HEK293 (cell line): Measurements from ENCODE around the gene SIK3.

ENCODE experiments used
- CTCF ChIA-PET: fragments of 350-600 bp; formaldehyde crosslinking; extraction: SDS; loops from one replicate; lab custom pipeline; 2021; ENCODE audit warnings: antibody characterized with exemption; lab: Yijun Ruan, JAX
- POLR2A ChIA-PET: fragments of 300-600 bp; formaldehyde crosslinking; extraction: SDS; loops from one replicate; lab custom pipeline; 2020; ENCODE audit warnings: antibody characterized with exemption, inconsistent platforms; lab: Yijun Ruan, JAX
- H3K27ac ChIP-seq: fragments of 200-500 bp; sonication (Bioruptor generic); 2 replicates; pipeline ENCODE4 v1.5.1; 2014; ENCODE audit warnings: low read depth, low read length, control low read depth, inconsistent platforms; ENCODE audit errors: extremely low read depth
- H3K36me3 ChIP-seq, 2 experiments: fragments of 200-500 bp in 1 of 2; sonication (Bioruptor generic) in 1 of 2; 1 replicate in 1 of 2; 2 replicates in 1 of 2; pipeline ENCODE4 v1.5.1; 2014 to 2017; ENCODE audit warnings: inconsistent platforms in 2 of 2, low read length in 2 of 2; ENCODE audit not compliant: control insufficient read depth in 2 of 2, insufficient read depth in 1 of 2
- H3K4me1 ChIP-seq: fragments of 200-500 bp; sonication (Bioruptor generic); 2 replicates; pipeline ENCODE4 v1.5.1; 2014; ENCODE audit warnings: mild to moderate bottlenecking, low read length, inconsistent platforms; ENCODE audit not compliant: control insufficient read depth, insufficient read depth
- H3K4me3 ChIP-seq: 2 replicates; pipeline ENCODE4 v1.5.1; 2011; ENCODE audit warnings: low read depth, mild to moderate bottlenecking, control low read depth, low read length, moderate library complexity
- H3K9me3 ChIP-seq: fragments of 200-500 bp; sonication (Bioruptor generic); 2 replicates; pipeline ENCODE4 v1.5.1; 2014; ENCODE audit warnings: low read depth, low read length, inconsistent platforms; ENCODE audit not compliant: control insufficient read depth, insufficient read depth
- KLF8 ChIP-seq: fragments of 450-650 bp; formaldehyde crosslinking; IDR thresholded peaks from 2 replicates; pipeline ENCODE4 v1.5.1; 2016; ENCODE audit warnings: missing biosample characterization, missing genetic modification characterization
- OSR2 ChIP-seq: fragments of 450-650 bp; formaldehyde crosslinking; IDR thresholded peaks from 2 replicates; pipeline ENCODE4 v1.5.1; 2016; ENCODE audit warnings: missing biosample characterization, missing genetic modification characterization
- PRDM1 ChIP-seq: fragments of 450-650 bp; formaldehyde crosslinking; IDR thresholded peaks from 2 replicates; pipeline ENCODE4; 2016; ENCODE audit warnings: missing biosample characterization, missing genetic modification characterization
- SP7 ChIP-seq: fragments of 450-650 bp; formaldehyde crosslinking; IDR thresholded peaks from 2 replicates; pipeline ENCODE4 v1.5.1; 2016; ENCODE audit warnings: missing biosample characterization, missing genetic modification characterization
- TRIM28 ChIP-seq: IDR thresholded peaks from 2 replicates; pipeline ENCODE4 v1.6.1; 2011; ENCODE audit warnings: low read length, control low read depth, borderline replicate concordance
- ZBTB26 ChIP-seq: fragments of 450-650 bp; formaldehyde crosslinking; optimal IDR thresholded peaks from 2 replicates; pipeline ENCODE3; 2016; ENCODE audit warnings: missing biosample characterization, mild to moderate bottlenecking, missing genetic modification characterization
- ZFP37 ChIP-seq: fragments of 450-650 bp; formaldehyde crosslinking; IDR thresholded peaks from 2 replicates; pipeline ENCODE4 v1.5.1; 2016; ENCODE audit warnings: missing biosample characterization, missing genetic modification characterization
- ZFP41 ChIP-seq: fragments of 450-650 bp; formaldehyde crosslinking; IDR thresholded peaks from 2 replicates; pipeline ENCODE4 v1.5.1; 2016; ENCODE audit warnings: missing biosample characterization, missing genetic modification characterization, borderline replicate concordance
- ZNF10 ChIP-seq: fragments of 450-650 bp; formaldehyde crosslinking; IDR thresholded peaks from 2 replicates; pipeline ENCODE4 v1.5.1; 2017; ENCODE audit warnings: missing biosample characterization, missing genetic modification characterization
- ZNF274 ChIP-seq, 2 experiments: fragments of 200-500 bp in 1 of 2; fragments of 450-650 bp in 1 of 2; sonication (Bioruptor generic) in 1 of 2; formaldehyde crosslinking in 1 of 2; IDR thresholded peaks; 2 replicates each; pipeline versions ENCODE4 v1.5.1 to v1.6.1; 2014 to 2016; ENCODE audit warnings: borderline replicate concordance in 1 of 2, inconsistent platforms in 1 of 2, low read length in 1 of 2, missing biosample characterization in 1 of 2, missing genetic modification characterization in 1 of 2
- ZNF37A ChIP-seq: fragments of 450-650 bp; IDR thresholded peaks from 2 replicates; pipeline ENCODE4 v1.5.1; 2018; ENCODE audit warnings: missing biosample characterization, missing genetic modification characterization
- ZNF488 ChIP-seq: fragments of 450-650 bp; formaldehyde crosslinking; IDR thresholded peaks from 2 replicates; pipeline ENCODE4 v1.5.1; 2016; ENCODE audit warnings: missing biosample characterization, missing genetic modification characterization
- ZNF544 ChIP-seq: fragments of 450-650 bp; formaldehyde crosslinking; IDR thresholded peaks from 2 replicates; pipeline ENCODE4 v1.5.0; 2017; ENCODE audit warnings: missing biosample characterization, missing genetic modification characterization
- ZNF558 ChIP-seq: fragments of 450-650 bp; formaldehyde crosslinking; IDR thresholded peaks from 2 replicates; pipeline ENCODE4 v1.5.1; 2016; ENCODE audit warnings: missing biosample characterization, missing genetic modification characterization
- ZNF580 ChIP-seq: fragments of 450-650 bp; formaldehyde crosslinking; IDR thresholded peaks from 2 replicates; pipeline ENCODE4 v1.5.1; 2016; ENCODE audit warnings: missing biosample characterization, missing genetic modification characterization
- ZNF626 ChIP-seq: fragments of 450-650 bp; sonication (Bioruptor Pico); formaldehyde crosslinking; IDR thresholded peaks from 2 replicates; pipeline ENCODE4 v1.5.1; 2018; ENCODE audit warnings: missing biosample characterization, missing genetic modification characterization, inconsistent platforms
- ZNF639 ChIP-seq: fragments of 450-650 bp; formaldehyde crosslinking; IDR thresholded peaks from 2 replicates; pipeline ENCODE4 v1.5.1; 2016; ENCODE audit warnings: missing biosample characterization, missing genetic modification characterization
- ZNF701 ChIP-seq: fragments of 450-650 bp; formaldehyde crosslinking; IDR thresholded peaks from 2 replicates; pipeline ENCODE4 v1.5.1; 2016; ENCODE audit warnings: missing biosample characterization, missing genetic modification characterization
- ZNF707 ChIP-seq: fragments of 450-650 bp; formaldehyde crosslinking; IDR thresholded peaks from 2 replicates; pipeline ENCODE4 v1.5.1; 2016; ENCODE audit warnings: missing biosample characterization, missing genetic modification characterization
- ZNF843 ChIP-seq: fragments of 450-650 bp; formaldehyde crosslinking; IDR thresholded peaks from 2 replicates; pipeline ENCODE4 v1.5.1; 2016; ENCODE audit warnings: missing biosample characterization, missing genetic modification characterization
- ZSCAN16 ChIP-seq: fragments of 450-650 bp; formaldehyde crosslinking; IDR thresholded peaks from 2 replicates; pipeline ENCODE4 v1.5.1; 2016; ENCODE audit warnings: missing biosample characterization, missing genetic modification characterization
- ZSCAN5A ChIP-seq: fragments of 450-650 bp; formaldehyde crosslinking; IDR thresholded peaks from 2 replicates; pipeline ENCODE4 v1.5.1; 2016; ENCODE audit warnings: missing biosample characterization, missing genetic modification characterization

SIK3 gene

GRCh38 chr11:116984589-116984988, 113.6 kb downstream of the SIK3 start:
- Histone ChIP-seq H3K4me1 (no peaks in the 10 kb centered on the region), H3K9me3 (no peaks in the 10 kb centered on the region), H3K36me3 (no peaks in the 10 kb centered on the region), H3K4me3 (no peak overlapping the region), H3K27ac (no peak overlapping the region)
- CTCF ChIA-PET, result interaction anchor here (1.0 to 1.1 kb wide), 2 partner anchors 26 to 115 kb away, joined by 3 to 4 read pairs; no protein-coding TSS in a partner anchor
- POLR2A ChIA-PET, result interaction anchor here (0.7 kb wide), 1 partner anchor 241 kb away, joined by 3 read pairs; no protein-coding TSS in a partner anchor
- TF ChIP-seq ZNF580 (tag by site-specific recombination), result no peak
- TF ChIP-seq PRDM1 (tag by site-specific recombination), result 0 out of 2 replicates have a peak, but pooled peaks have one; percentile 29
- no peak for TF ChIP-seq ZNF707

GRCh38 chr11:116984186-116984585, 114.0 kb downstream of the SIK3 start:
- TF ChIP-seq ZNF558 (tag by site-specific recombination), result no peak
- TF ChIP-seq TRIM28, result no peak
- TF ChIP-seq OSR2 (tag by site-specific recombination), result no peak
- no peak for TF ChIP-seq ZFP37 (tag by site-specific recombination)
- TF ChIP-seq ZNF10, result no peak
- no peak for TF ChIP-seq ZBTB26 (tag by site-specific recombination)
- no peak for TF ChIP-seq ZNF626 (tag by site-specific recombination)
- TF ChIP-seq SP7 (tag by site-specific recombination), result no peak
- TF ChIP-seq ZFP41 (tag by site-specific recombination), result no peak
- TF ChIP-seq KLF8 (tag by site-specific recombination), result no peak
- no peak for TF ChIP-seq ZNF488 (tag by site-specific recombination)
- TF ChIP-seq ZSCAN16 (tag by site-specific recombination), result no peak
- CTCF ChIA-PET, result interaction anchor here (0.6 to 1.5 kb wide), 4 partner anchors 10 to 200 kb away, joined by 3 to 7 read pairs (median 4); no protein-coding TSS in a partner anchor
- Histone ChIP-seq H3K4me3 (no peak overlapping the region), H3K9me3 (no peaks in the 10 kb centered on the region), H3K27ac (no peak overlapping the region), H3K4me1 (no peaks in the 10 kb centered on the region), H3K36me3 (no peaks in the 10 kb centered on the region)
- POLR2A ChIA-PET, result interaction anchor here (0.5 to 0.7 kb wide), 2 partner anchors 119 to 241 kb away, joined by 3 to 5 read pairs; no protein-coding TSS in a partner anchor

- H3K27ac ChIP-seq, result no peak overlapping the region
- H3K4me1 ChIP-seq, result no peaks in the 10 kb centered on the region
- no peak overlapping the region for H3K4me3 ChIP-seq
- ChIA-PET CTCF (no interaction called here), POLR2A (no interaction called here)
- TF ChIP-seq ZNF37A (tag by site-specific recombination) (no peak), ZNF274 (IDR thresholded peaks at IDR 0.05; ENCODE audit: low read length) (no peak), ZNF274 (tag by site-specific recombination; IDR thresholded peaks at IDR 0.05; ENCODE audit: borderline replicate concordance) (no peak), ZSCAN16 (tag by site-specific recombination) (no peak), ZNF639 (tag by site-specific recombination) (no peak), ZNF544 (tag by site-specific recombination) (no peak), ZNF701 (no peak), ZSCAN5A (tag by site-specific recombination) (no peak), ZNF843 (tag by site-specific recombination) (no peak)
- no peaks in the 10 kb centered on the region for H3K36me3 ChIP-seq
- no peaks in the 10 kb centered on the region for H3K9me3 ChIP-seq
These were observed 116.9 kb downstream of the SIK3 start for GRCh38 chr11:116981266-116981885.
